Measurements from ENCODE around the gene GBP3.
A peak's percentile ranks its signal among the peaks of the same experiment; 100 is the strongest.

Gene GBP3

DNA sequence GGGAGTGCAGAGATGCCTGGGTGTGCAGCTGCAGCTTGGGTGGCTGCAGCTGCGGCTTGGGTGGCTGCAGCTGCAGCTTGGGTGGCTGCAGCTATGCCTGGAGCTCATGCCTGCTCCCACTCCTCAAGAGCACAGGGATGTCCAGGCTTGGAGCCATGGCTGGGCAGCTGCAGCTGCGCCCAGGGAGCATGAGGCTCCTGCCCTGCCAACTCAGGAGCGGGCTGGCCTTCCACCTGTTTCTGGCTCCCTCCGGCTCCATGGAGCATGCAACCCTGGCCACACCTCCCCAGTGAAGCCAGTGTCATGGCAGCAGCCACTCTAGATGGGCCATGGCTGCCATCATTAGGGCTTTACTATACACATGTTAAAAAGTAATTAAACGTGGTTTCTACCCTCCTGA is 21.3 kb upstream of the GBP3 start:
- Histone ChIP-seq H3K79me1 (ENCODE audit: low read depth, low read length) (no peaks in the 10 kb centered on the region), H2BK15ac (ENCODE audit: low read length) (no peak overlapping the region), H3K4ac (ENCODE audit: low read length) (no peak overlapping the region), H2BK5ac (ENCODE audit: low read length) (no peak overlapping the region), H4K91ac (ENCODE audit: low read depth, low read length, poor library complexity) (no peak overlapping the region), H3K4me1 (ENCODE audit: control insufficient read depth in 2 of 2, insufficient read depth in 1 of 2, low read depth in 1 of 2, low read length in 2 of 2) (no peaks in the 10 kb centered on the region), H3K9ac (ENCODE audit: low read depth, low read length, poor library complexity) (no peak overlapping the region), H3K27ac (replicated peaks; ENCODE audit: low read length) (no peak overlapping the region), H2AFZ (ENCODE audit: low read length) (no peak overlapping the region), H3K4me2 (ENCODE audit: insufficient read depth, low read length, poor library complexity, severe bottlenecking) (no peak overlapping the region), H3K9me3 (replicated peaks in 1 of 2; ENCODE audit: control insufficient read depth in 2 of 2, insufficient read depth in 1 of 2, low read depth in 1 of 2, low read length in 2 of 2) (peaks cover 0 to 4% of the 10 kb centered on the region in 2 donors), H4K8ac (ENCODE audit: low read depth, low read length) (no peak overlapping the region), H3K4me3 (ENCODE audit: low read length in 2 of 2) (no peak overlapping the region), H3K23ac (ENCODE audit: low read depth, low read length, poor library complexity) (no peak overlapping the region), H2AK5ac (ENCODE audit: low read depth, low read length) (no peak overlapping the region), H3K14ac (ENCODE audit: low read length) (no peak overlapping the region), H3K27me3 (ENCODE audit: control insufficient read depth in 3 of 3, insufficient read depth in 3 of 3, low read depth in 1 of 3, low read length in 3 of 3) (no peaks in the 10 kb centered on the region), H3K36me3 (replicated peaks in 1 of 2; ENCODE audit: control insufficient read depth in 2 of 2, insufficient read depth in 2 of 2, low read length in 2 of 2) (no peaks in the 10 kb centered on the region), H2BK12ac (ENCODE audit: low read length) (no peak overlapping the region), H2BK120ac (ENCODE audit: low read depth, low read length) (no peak overlapping the region), H3K18ac (ENCODE audit: low read length) (no peak overlapping the region)
- no peak for DNase-seq (ENCODE audit: low spot score)
- WGBS, 2 donors (ENCODE audit: extremely low coverage in 2 of 2, insufficient read length in 2 of 2, insufficient replicate concordance in 1 of 2): no CpG with 5 or more reads among the region's 5 CpGs

DNA sequence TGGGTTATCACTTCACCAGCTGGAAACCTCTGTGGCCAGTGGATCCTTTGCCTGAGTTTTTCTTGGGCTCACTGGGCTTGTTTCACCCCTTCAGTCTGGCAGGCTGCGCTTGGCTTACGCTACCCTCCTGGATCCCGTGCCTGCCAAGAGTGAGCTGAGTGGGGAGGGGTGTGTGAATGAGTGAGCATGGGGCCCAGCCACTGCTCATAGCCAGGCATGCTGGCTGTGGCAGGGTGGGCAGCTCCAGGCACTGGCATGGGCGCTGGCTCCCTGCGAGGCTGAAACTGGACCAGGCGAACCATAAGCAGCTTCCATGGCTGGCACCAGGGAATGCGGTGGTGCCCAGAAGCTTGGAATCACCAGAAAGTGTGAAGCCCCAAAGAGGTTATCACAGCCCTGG is 19.8 kb upstream of the GBP3 start:
- H2AK5ac ChIP-seq (ENCODE audit: low read depth, low read length): no peak overlapping the region
- no peak overlapping the region for H3K18ac ChIP-seq (ENCODE audit: low read length)
- H3K27ac ChIP-seq (replicated peaks; ENCODE audit: low read length): no peak overlapping the region
- H3K9me3 ChIP-seq (replicated peaks in 1 of 2; ENCODE audit: control insufficient read depth in 2 of 2, insufficient read depth in 1 of 2, low read depth in 1 of 2, low read length in 2 of 2): peaks cover 0 to 4% of the 10 kb centered on the region in 2 donors
- no peak overlapping the region for H2AFZ ChIP-seq (ENCODE audit: low read length)
- H3K9ac ChIP-seq (ENCODE audit: low read depth, low read length, poor library complexity): no peak overlapping the region
- H3K4ac ChIP-seq (ENCODE audit: low read length): no peak overlapping the region
- H4K91ac ChIP-seq (ENCODE audit: low read depth, low read length, poor library complexity): no peak overlapping the region
- H3K4me2 ChIP-seq (ENCODE audit: insufficient read depth, low read length, poor library complexity, severe bottlenecking): no peak overlapping the region
- no peak for DNase-seq (ENCODE audit: low spot score)
- H2BK12ac ChIP-seq (ENCODE audit: low read length): no peak overlapping the region
- no CpG with 5 or more reads among the region's 7 CpGs for WGBS, 2 donors (ENCODE audit: extremely low coverage in 2 of 2, insufficient read length in 2 of 2, insufficient replicate concordance in 1 of 2)
- no peak overlapping the region for H3K4me3 ChIP-seq (ENCODE audit: low read length in 2 of 2)
- H4K8ac ChIP-seq (ENCODE audit: low read depth, low read length): no peak overlapping the region
- H3K36me3 ChIP-seq (replicated peaks in 1 of 2; ENCODE audit: control insufficient read depth in 2 of 2, insufficient read depth in 2 of 2, low read length in 2 of 2): no peaks in the 10 kb centered on the region
- H3K23ac ChIP-seq (ENCODE audit: low read depth, low read length, poor library complexity): no peak overlapping the region
- H2BK120ac ChIP-seq (ENCODE audit: low read depth, low read length): no peak overlapping the region
- no peaks in the 10 kb centered on the region for H3K27me3 ChIP-seq (ENCODE audit: control insufficient read depth in 3 of 3, insufficient read depth in 3 of 3, low read depth in 1 of 3, low read length in 3 of 3)
- H3K4me1 ChIP-seq (ENCODE audit: control insufficient read depth in 2 of 2, insufficient read depth in 1 of 2, low read depth in 1 of 2, low read length in 2 of 2): no peaks in the 10 kb centered on the region
- H3K79me1 ChIP-seq (ENCODE audit: low read depth, low read length): no peaks in the 10 kb centered on the region
- H3K14ac ChIP-seq (ENCODE audit: low read length): peak overlapping the region; percentile 82
- H2BK15ac ChIP-seq (ENCODE audit: low read length): no peak overlapping the region
- no peak overlapping the region for H2BK5ac ChIP-seq (ENCODE audit: low read length)

DNA sequence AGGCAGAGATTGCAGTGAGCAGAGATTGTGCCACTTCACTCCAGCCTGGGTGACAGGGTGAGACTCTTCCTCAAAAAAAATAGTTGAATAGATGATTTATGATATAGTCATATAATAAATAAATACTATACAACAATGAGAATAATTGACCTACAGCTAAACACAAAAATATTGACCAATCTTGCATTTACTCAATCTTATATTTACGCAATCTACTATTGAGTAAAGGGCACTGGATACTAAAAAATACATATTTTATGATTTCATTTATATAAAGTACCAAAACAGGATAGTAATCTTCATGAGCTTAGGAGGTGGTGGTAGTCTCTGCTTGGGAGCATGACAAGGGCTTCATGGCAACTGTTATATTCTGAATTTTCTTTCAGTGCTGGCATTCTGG is 19.1 kb upstream of the GBP3 start:
- no peak overlapping the region for H3K14ac ChIP-seq (ENCODE audit: low read length)
- no peaks in the 10 kb centered on the region for H3K36me3 ChIP-seq (replicated peaks in 1 of 2; ENCODE audit: control insufficient read depth in 2 of 2, insufficient read depth in 2 of 2, low read length in 2 of 2)
- H3K4me3 ChIP-seq (ENCODE audit: low read length in 2 of 2): no peak overlapping the region
- no peaks in the 10 kb centered on the region for H3K4me1 ChIP-seq (ENCODE audit: control insufficient read depth in 2 of 2, insufficient read depth in 1 of 2, low read depth in 1 of 2, low read length in 2 of 2)
- WGBS, 2 donors (ENCODE audit: extremely low coverage in 2 of 2, insufficient read length in 2 of 2, insufficient replicate concordance in 1 of 2): no CpG with 5 or more reads among the region's 1 CpG
- H2BK15ac ChIP-seq (ENCODE audit: low read length): no peak overlapping the region
- no peak overlapping the region for H3K4ac ChIP-seq (ENCODE audit: low read length)
- no peak overlapping the region for H3K23ac ChIP-seq (ENCODE audit: low read depth, low read length, poor library complexity)
- no peak for DNase-seq (ENCODE audit: low spot score)
- no peak overlapping the region for H2BK120ac ChIP-seq (ENCODE audit: low read depth, low read length)
- H2BK12ac ChIP-seq (ENCODE audit: low read length): no peak overlapping the region
- H2BK5ac ChIP-seq (ENCODE audit: low read length): no peak overlapping the region
- H3K4me2 ChIP-seq (ENCODE audit: insufficient read depth, low read length, poor library complexity, severe bottlenecking): no peak overlapping the region
- H2AFZ ChIP-seq (ENCODE audit: low read length): no peak overlapping the region
- H3K9me3 ChIP-seq (replicated peaks in 1 of 2; ENCODE audit: control insufficient read depth in 2 of 2, insufficient read depth in 1 of 2, low read depth in 1 of 2, low read length in 2 of 2): peaks cover 0 to 4% of the 10 kb centered on the region in 2 donors
- H3K9ac ChIP-seq (ENCODE audit: low read depth, low read length, poor library complexity): no peak overlapping the region
- H3K18ac ChIP-seq (ENCODE audit: low read length): no peak overlapping the region
- H4K91ac ChIP-seq (ENCODE audit: low read depth, low read length, poor library complexity): no peak overlapping the region
- no peaks in the 10 kb centered on the region for H3K79me1 ChIP-seq (ENCODE audit: low read depth, low read length)
- H4K8ac ChIP-seq (ENCODE audit: low read depth, low read length): no peak overlapping the region
- no peaks in the 10 kb centered on the region for H3K27me3 ChIP-seq (ENCODE audit: control insufficient read depth in 3 of 3, insufficient read depth in 3 of 3, low read depth in 1 of 3, low read length in 3 of 3)
- H3K27ac ChIP-seq (replicated peaks; ENCODE audit: low read length): no peak overlapping the region
- no peak overlapping the region for H2AK5ac ChIP-seq (ENCODE audit: low read depth, low read length)

DNA sequence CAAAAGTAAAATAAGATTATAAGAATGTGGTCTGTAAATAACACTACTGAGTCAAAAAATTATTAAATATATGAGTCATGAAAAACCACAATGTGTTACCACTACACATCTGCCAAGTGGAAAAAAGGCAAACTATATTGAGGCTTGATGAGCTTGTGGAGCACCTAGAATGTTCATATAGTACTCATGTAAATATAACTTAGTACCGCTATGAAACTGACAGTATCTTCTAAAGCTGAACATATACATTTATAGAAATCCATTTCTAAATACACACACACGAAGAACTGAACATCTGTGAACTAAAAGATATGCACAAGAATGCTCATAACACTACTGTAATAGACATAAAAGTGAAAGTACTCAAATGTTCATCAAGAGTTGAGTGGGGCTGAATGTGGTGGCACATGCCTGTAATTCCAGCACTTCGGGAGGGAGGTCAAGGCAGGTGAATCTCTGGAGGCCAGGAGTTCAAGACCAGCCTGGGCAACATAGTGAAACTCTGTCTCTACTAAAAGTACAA is 18.5 kb upstream of the GBP3 start:
- Histone ChIP-seq H2AK5ac (ENCODE audit: low read depth, low read length) (no peak overlapping the region), H3K23ac (ENCODE audit: low read depth, low read length, poor library complexity) (no peak overlapping the region), H2BK120ac (ENCODE audit: low read depth, low read length) (no peak overlapping the region), H3K4me3 (ENCODE audit: low read length in 2 of 2) (no peak overlapping the region), H3K4me1 (ENCODE audit: control insufficient read depth in 2 of 2, insufficient read depth in 1 of 2, low read depth in 1 of 2, low read length in 2 of 2) (no peaks in the 10 kb centered on the region), H3K4me2 (ENCODE audit: insufficient read depth, low read length, poor library complexity, severe bottlenecking) (no peak overlapping the region), H4K8ac (ENCODE audit: low read depth, low read length) (no peak overlapping the region), H2BK5ac (ENCODE audit: low read length) (no peak overlapping the region), H4K91ac (ENCODE audit: low read depth, low read length, poor library complexity) (no peak overlapping the region), H3K36me3 (replicated peaks in 1 of 2; ENCODE audit: control insufficient read depth in 2 of 2, insufficient read depth in 2 of 2, low read length in 2 of 2) (no peaks in the 10 kb centered on the region), H2BK15ac (ENCODE audit: low read length) (no peak overlapping the region), H3K9ac (ENCODE audit: low read depth, low read length, poor library complexity) (no peak overlapping the region), H3K27me3 (ENCODE audit: control insufficient read depth in 3 of 3, insufficient read depth in 3 of 3, low read depth in 1 of 3, low read length in 3 of 3) (no peaks in the 10 kb centered on the region), H3K79me1 (ENCODE audit: low read depth, low read length) (no peaks in the 10 kb centered on the region), H2AFZ (ENCODE audit: low read length) (no peak overlapping the region), H3K4ac (ENCODE audit: low read length) (no peak overlapping the region), H3K27ac (replicated peaks; ENCODE audit: low read length) (no peak overlapping the region), H3K18ac (ENCODE audit: low read length) (no peak overlapping the region), H2BK12ac (ENCODE audit: low read length) (no peak overlapping the region), H3K9me3 (replicated peaks in 1 of 2; ENCODE audit: control insufficient read depth in 2 of 2, insufficient read depth in 1 of 2, low read depth in 1 of 2, low read length in 2 of 2) (peaks cover 0 to 4% of the 10 kb centered on the region in 2 donors), H3K14ac (ENCODE audit: low read length) (no peak overlapping the region)
- WGBS, 2 donors (ENCODE audit: extremely low coverage in 2 of 2, insufficient read length in 2 of 2, insufficient replicate concordance in 1 of 2): no CpG with 5 or more reads among the region's 3 CpGs
- DNase-seq (ENCODE audit: low spot score): no peak

All from neuronal stem cell (in vitro differentiated cells).